Panc1 (cell line): ENCODE measurements around the gene MAGIX.

Experiments used
- POLR2AphosphoS5 ChIP-seq: IDR thresholded peaks from 2 replicates; pipeline ENCODE4 v1.6.1; 2012; ENCODE audit warnings: mild to moderate bottlenecking, low read depth, low read length, moderate library complexity
- TCF7L2 ChIP-seq: IDR thresholded peaks from 2 replicates; pipeline ENCODE4 v1.6.1; 2011; ENCODE audit warnings: mild to moderate bottlenecking, low read depth, low read length, inconsistent platforms
- TF ChIP-seq, protein P1 (sequence below): fragments of 450-650 bp; IDR thresholded peaks from 2 replicates; pipeline ENCODE4 v1.5.1; 2017; ENCODE audit warnings: mild to moderate bottlenecking
- TF ChIP-seq, protein P2 (sequence below), 2 experiments: IDR thresholded peaks; 2 replicates each; pipeline ENCODE4 v1.6.1; 2011 to 2012; ENCODE audit warnings: low read depth in 2 of 2, control low read depth in 1 of 2, low read length in 1 of 2, mild to moderate bottlenecking in 1 of 2, moderate library complexity in 1 of 2; ENCODE audit not compliant: insufficient read depth in 1 of 2

DNA sequence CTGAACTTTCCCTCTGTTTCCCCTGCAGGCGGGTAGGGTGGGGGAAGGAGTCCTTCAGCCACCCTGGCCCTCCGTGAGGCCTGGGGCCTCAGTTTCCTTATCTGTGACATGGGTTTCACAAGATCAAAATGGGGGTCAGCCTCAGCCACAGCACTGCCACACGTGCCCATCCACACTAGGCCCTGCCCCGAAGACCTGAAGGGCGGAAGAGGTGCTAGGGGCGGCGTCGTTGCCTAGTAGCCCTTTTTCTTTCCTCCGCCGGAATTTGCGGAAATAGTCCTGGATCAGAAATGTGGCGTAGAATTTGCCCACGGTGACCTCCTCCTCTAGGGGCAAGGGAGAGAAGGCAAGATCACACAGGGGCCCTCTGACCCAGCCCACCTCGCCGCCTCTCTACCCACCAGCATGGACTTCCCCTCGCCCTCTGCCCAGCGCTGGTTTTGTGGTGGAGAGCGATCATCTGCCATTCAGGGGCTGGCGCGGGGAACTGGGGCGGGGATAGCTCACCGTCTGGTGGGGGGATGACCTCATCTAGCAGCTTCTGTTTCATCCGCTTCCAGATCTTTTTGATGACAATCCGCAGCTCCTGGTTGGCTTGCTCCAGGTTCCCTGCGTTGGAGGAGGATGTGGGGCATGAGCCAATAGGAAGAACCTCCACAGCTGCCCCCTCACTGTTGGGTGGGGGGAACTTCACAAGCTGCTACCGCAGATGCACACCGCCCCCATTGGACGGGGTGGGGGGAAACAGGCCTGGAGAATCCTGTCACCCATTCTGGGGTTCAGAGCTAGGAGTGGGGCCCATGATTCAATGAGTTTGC lies 47.1 kb downstream of the MAGIX start:
- TF ChIP-seq POLR2AphosphoS5 (no peak), TCF7L2 (no peak)
- TF ChIP-seq, protein P1, sequence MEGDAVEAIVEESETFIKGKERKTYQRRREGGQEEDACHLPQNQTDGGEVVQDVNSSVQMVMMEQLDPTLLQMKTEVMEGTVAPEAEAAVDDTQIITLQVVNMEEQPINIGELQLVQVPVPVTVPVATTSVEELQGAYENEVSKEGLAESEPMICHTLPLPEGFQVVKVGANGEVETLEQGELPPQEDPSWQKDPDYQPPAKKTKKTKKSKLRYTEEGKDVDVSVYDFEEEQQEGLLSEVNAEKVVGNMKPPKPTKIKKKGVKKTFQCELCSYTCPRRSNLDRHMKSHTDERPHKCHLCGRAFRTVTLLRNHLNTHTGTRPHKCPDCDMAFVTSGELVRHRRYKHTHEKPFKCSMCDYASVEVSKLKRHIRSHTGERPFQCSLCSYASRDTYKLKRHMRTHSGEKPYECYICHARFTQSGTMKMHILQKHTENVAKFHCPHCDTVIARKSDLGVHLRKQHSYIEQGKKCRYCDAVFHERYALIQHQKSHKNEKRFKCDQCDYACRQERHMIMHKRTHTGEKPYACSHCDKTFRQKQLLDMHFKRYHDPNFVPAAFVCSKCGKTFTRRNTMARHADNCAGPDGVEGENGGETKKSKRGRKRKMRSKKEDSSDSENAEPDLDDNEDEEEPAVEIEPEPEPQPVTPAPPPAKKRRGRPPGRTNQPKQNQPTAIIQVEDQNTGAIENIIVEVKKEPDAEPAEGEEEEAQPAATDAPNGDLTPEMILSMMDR, result no peak
- TF ChIP-seq, protein P2, sequence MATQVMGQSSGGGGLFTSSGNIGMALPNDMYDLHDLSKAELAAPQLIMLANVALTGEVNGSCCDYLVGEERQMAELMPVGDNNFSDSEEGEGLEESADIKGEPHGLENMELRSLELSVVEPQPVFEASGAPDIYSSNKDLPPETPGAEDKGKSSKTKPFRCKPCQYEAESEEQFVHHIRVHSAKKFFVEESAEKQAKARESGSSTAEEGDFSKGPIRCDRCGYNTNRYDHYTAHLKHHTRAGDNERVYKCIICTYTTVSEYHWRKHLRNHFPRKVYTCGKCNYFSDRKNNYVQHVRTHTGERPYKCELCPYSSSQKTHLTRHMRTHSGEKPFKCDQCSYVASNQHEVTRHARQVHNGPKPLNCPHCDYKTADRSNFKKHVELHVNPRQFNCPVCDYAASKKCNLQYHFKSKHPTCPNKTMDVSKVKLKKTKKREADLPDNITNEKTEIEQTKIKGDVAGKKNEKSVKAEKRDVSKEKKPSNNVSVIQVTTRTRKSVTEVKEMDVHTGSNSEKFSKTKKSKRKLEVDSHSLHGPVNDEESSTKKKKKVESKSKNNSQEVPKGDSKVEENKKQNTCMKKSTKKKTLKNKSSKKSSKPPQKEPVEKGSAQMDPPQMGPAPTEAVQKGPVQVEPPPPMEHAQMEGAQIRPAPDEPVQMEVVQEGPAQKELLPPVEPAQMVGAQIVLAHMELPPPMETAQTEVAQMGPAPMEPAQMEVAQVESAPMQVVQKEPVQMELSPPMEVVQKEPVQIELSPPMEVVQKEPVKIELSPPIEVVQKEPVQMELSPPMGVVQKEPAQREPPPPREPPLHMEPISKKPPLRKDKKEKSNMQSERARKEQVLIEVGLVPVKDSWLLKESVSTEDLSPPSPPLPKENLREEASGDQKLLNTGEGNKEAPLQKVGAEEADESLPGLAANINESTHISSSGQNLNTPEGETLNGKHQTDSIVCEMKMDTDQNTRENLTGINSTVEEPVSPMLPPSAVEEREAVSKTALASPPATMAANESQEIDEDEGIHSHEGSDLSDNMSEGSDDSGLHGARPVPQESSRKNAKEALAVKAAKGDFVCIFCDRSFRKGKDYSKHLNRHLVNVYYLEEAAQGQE (IDR thresholded peaks at IDR 0.05; ENCODE audit: insufficient read depth in 1 of 2, low read depth in 2 of 2, low read length in 1 of 2), result no peak
